PFSK-1 (cell line): ENCODE data around the gene HNRNPM.

Experiments
- POLR2AphosphoS5 ChIP-seq: IDR thresholded peaks from 2 replicates; pipeline ENCODE4 v1.6.1; 2012; ENCODE audit warnings: low read depth, mild to moderate bottlenecking, control low read depth, low read length, moderate library complexity
- SIN3A ChIP-seq: IDR thresholded peaks from 2 replicates; pipeline ENCODE4 v1.6.1; 2012; ENCODE audit warnings: mild to moderate bottlenecking, low read length, moderate library complexity, borderline replicate concordance; ENCODE audit not compliant: insufficient read depth
- TAF1 ChIP-seq: IDR thresholded peaks from 2 replicates; pipeline ENCODE4 v1.6.1; 2012; ENCODE audit warnings: low read length, control low read depth, borderline replicate concordance; ENCODE audit not compliant: insufficient read depth
- TF ChIP-seq, protein P1 (sequence below), 2 experiments: IDR thresholded peaks; 2 replicates each; pipeline versions ENCODE4 v1.6.1 to v1.8.0; 2011 to 2012; ENCODE audit warnings: low read depth in 2 of 2, low read length in 2 of 2, control low read depth in 1 of 2, inconsistent platforms in 1 of 2, mild to moderate bottlenecking in 1 of 2, moderate library complexity in 1 of 2; ENCODE audit not compliant: insufficient read depth in 1 of 2

DNA sequence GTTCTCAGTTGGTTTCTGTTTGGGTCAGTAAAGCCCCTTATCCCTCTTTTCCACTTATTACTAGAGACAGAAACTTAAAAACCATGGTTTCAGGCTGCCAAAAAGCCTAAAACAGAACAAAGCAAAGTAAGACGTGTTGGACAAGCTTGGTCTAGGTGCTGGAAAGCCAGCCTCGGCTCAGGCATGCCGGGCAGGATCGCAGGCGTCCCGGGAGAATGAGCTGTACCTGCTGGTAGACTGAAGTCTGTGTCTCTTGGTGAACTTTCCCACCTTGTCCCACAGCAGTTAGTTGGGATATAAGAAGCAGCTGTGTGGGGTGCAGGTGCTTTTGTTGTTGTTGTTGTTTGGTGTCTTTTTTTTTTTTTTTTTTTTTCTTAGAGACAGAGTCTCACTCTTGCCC lies 36.8 kb downstream of the HNRNPM start:
- TF ChIP-seq POLR2AphosphoS5 (no peak), TAF1 (no peak), SIN3A (no peak)
- TF ChIP-seq, protein P1, sequence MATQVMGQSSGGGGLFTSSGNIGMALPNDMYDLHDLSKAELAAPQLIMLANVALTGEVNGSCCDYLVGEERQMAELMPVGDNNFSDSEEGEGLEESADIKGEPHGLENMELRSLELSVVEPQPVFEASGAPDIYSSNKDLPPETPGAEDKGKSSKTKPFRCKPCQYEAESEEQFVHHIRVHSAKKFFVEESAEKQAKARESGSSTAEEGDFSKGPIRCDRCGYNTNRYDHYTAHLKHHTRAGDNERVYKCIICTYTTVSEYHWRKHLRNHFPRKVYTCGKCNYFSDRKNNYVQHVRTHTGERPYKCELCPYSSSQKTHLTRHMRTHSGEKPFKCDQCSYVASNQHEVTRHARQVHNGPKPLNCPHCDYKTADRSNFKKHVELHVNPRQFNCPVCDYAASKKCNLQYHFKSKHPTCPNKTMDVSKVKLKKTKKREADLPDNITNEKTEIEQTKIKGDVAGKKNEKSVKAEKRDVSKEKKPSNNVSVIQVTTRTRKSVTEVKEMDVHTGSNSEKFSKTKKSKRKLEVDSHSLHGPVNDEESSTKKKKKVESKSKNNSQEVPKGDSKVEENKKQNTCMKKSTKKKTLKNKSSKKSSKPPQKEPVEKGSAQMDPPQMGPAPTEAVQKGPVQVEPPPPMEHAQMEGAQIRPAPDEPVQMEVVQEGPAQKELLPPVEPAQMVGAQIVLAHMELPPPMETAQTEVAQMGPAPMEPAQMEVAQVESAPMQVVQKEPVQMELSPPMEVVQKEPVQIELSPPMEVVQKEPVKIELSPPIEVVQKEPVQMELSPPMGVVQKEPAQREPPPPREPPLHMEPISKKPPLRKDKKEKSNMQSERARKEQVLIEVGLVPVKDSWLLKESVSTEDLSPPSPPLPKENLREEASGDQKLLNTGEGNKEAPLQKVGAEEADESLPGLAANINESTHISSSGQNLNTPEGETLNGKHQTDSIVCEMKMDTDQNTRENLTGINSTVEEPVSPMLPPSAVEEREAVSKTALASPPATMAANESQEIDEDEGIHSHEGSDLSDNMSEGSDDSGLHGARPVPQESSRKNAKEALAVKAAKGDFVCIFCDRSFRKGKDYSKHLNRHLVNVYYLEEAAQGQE (IDR thresholded peaks at IDR 0.05; ENCODE audit: insufficient read depth in 1 of 2, low read depth in 2 of 2, low read length in 2 of 2): no peak
